AG04449 (cell line): ENCODE measurements around the gene THADA.

ENCODE experiments used
- CTCF ChIA-PET: fragments of 350-600 bp; formaldehyde crosslinking; extraction: SDS; loops from one replicate; lab custom pipeline; 2021; ENCODE audit warnings: antibody characterized with exemption; lab: Yijun Ruan, JAX
- POLR2A ChIA-PET: fragments of 400-600, 350-600 bp; formaldehyde crosslinking; extraction: SDS; loops from one replicate; lab custom pipeline; 2020; ENCODE audit warnings: antibody characterized with exemption, inconsistent platforms; lab: Yijun Ruan, JAX
- DNase-seq: peaks from one replicate; pipeline ENCODE4 v3.0.0-alpha.2; 2010; ENCODE audit warnings: low read depth, low spot score
- H3K4me3 ChIP-seq: 2 replicates; pipeline ENCODE4 v1.5.1; 2011; ENCODE audit warnings: low read depth, mild to moderate bottlenecking, control low read depth, low read length
- TF ChIP-seq, protein P1 (sequence below): IDR thresholded peaks from one replicate; pipeline ENCODE4 v1.5.1; 2011; ENCODE audit warnings: mild to moderate bottlenecking, moderate library complexity, low read length, control low read depth, inconsistent platforms; ENCODE audit not compliant: insufficient read depth; ENCODE audit errors: missing control alignments

The THADA gene

DNA sequence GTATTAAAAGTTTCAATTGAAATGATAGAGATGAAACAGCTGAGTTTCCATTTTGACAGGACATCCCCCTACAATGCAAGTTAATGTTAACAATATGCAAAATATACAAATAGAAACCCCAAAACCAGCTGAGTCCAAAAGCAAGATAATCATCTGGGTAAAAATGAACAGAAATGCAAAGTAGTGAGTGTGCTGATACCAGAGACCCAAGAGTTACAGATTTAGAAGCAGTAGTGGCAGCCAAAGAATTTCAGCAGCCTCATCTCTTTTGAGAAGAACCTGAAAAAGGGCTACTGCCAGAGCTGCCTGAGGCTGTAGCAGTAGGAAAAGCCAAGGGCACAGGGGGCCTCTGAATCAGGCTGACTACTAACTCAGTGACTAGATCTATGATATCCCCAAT, 82.6 kb downstream of the THADA start:
- DNase-seq = no peak
- ChIA-PET POLR2A (no interaction called here), CTCF (interaction anchor here (0.7 kb wide), 1 partner anchor 9 kb away, joined by 3 read pairs; no protein-coding TSS in a partner anchor)
- TF ChIP-seq, protein P1, sequence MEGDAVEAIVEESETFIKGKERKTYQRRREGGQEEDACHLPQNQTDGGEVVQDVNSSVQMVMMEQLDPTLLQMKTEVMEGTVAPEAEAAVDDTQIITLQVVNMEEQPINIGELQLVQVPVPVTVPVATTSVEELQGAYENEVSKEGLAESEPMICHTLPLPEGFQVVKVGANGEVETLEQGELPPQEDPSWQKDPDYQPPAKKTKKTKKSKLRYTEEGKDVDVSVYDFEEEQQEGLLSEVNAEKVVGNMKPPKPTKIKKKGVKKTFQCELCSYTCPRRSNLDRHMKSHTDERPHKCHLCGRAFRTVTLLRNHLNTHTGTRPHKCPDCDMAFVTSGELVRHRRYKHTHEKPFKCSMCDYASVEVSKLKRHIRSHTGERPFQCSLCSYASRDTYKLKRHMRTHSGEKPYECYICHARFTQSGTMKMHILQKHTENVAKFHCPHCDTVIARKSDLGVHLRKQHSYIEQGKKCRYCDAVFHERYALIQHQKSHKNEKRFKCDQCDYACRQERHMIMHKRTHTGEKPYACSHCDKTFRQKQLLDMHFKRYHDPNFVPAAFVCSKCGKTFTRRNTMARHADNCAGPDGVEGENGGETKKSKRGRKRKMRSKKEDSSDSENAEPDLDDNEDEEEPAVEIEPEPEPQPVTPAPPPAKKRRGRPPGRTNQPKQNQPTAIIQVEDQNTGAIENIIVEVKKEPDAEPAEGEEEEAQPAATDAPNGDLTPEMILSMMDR = no peak
- no peak overlapping the region for H3K4me3 ChIP-seq

- TF ChIP-seq, protein P1 = no peak
- CTCF ChIA-PET = interaction anchor here (0.7 to 1.2 kb wide), 2 partner anchors 26 to 282 kb away, joined by 3 read pairs; no protein-coding TSS in a partner anchor
- POLR2A ChIA-PET = no interaction called here
- H3K4me3 ChIP-seq = no peak overlapping the region
- DNase-seq = no peak
Observed at GRCh38 chr2:43511199-43511598, 84.6 kb downstream of the THADA start.

DNA sequence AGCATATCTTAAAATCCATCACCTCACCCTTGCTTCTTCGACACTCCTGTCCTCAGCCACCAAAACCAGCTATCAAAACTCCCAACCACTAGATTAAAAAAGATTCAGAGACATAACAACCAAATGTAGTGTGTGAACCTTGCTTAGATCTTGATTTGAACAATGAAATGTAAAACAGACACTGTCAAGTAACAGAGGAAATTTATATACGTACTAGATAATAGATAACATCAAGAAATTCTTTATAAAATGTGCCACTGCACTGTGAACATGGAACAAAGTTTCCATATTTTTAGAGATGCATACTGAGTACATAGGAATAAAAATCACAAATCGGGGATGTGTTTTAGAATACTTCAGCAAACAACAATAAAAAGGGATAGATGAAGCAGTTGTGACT, 86.0 kb downstream of the THADA start:
- H3K4me3 ChIP-seq = no peak overlapping the region
- ChIA-PET CTCF (interaction anchor here (1.3 to 1.6 kb wide), 2 partner anchors 13 to 25 kb away, joined by 3 to 6 read pairs; no protein-coding TSS in a partner anchor), POLR2A (no interaction called here)
- TF ChIP-seq, protein P1 = no peak
- no peak for DNase-seq

GRCh38 chr2:43508209-43508608, 87.6 kb downstream of the THADA start:
- TF ChIP-seq, protein P1 = no peak
- CTCF ChIA-PET = interaction anchor here (1.6 kb wide), 1 partner anchor 24 kb away, joined by 6 read pairs; no protein-coding TSS in a partner anchor
- no peak for DNase-seq
- no peak overlapping the region for H3K4me3 ChIP-seq
- POLR2A ChIA-PET = no interaction called here

- CTCF ChIA-PET = interaction anchor here (1.1 kb wide), 2 partner anchors 278 to 283 kb away, joined by 3 read pairs; no protein-coding TSS in a partner anchor
- no peak overlapping the region for H3K4me3 ChIP-seq
- no peak for DNase-seq
- TF ChIP-seq, protein P1 = no peak
- POLR2A ChIA-PET = no interaction called here
Observed at GRCh38 chr2:43507137-43507536, 88.7 kb downstream of the THADA start.

DNA sequence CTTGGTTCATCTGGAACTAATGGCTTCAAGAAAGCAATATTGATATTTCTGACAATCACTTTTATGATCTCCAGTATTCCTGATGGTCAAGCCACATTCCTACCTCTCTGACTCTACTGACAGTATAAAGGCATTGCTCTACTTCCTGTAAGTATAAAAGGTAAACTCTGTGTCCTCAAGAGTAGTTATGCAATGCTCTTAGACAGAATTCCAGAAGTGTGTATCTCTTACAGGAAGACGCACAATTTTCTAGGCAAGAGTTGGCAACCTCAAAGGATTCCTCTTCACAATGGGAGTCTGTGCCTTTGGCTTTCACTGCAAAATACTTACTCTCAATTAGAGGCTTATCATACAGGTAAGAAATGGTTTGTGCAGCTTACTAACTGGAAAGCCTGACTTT, 100.1 kb downstream of the THADA start:
- no peak for DNase-seq
- no peak overlapping the region for H3K4me3 ChIP-seq
- ChIA-PET CTCF (interaction anchor here (1.1 to 4.2 kb wide), 2 partner anchors 11 to 548 kb away, joined by 3 to 32 read pairs; no protein-coding TSS in a partner anchor), POLR2A (no interaction called here)
- TF ChIP-seq, protein P1 = no peak
